ENCODE data around the gene GABBR1.

The GABBR1 gene

GRCh38 chr6:29527564-29527963, 105.4 kb downstream of the GABBR1 start:
- DNase-seq (ENCODE audit: low read depth), result no peak

GRCh38 chr6:29527126-29527525, 105.9 kb downstream of the GABBR1 start:
- DNase-seq (ENCODE audit: low read depth), result no peak

- DNase-seq (ENCODE audit: low read depth), result no peak
These were observed 107.7 kb downstream of the GABBR1 start for GRCh38 chr6:29525311-29525639.

- no peak for DNase-seq (ENCODE audit: low read depth)
These were observed 108.3 kb downstream of the GABBR1 start for GRCh38 chr6:29524444-29525310.

- no peak for DNase-seq (ENCODE audit: low read depth)
These were observed 108.9 kb downstream of the GABBR1 start for GRCh38 chr6:29524044-29524443.

GRCh38 chr6:29522227-29522626, 110.8 kb downstream of the GABBR1 start:
- DNase-seq (ENCODE audit: low read depth), result no peak

- DNase-seq (ENCODE audit: low read depth), result no peak
These were observed 111.8 kb downstream of the GABBR1 start for GRCh38 chr6:29521006-29521680.

- DNase-seq (ENCODE audit: low read depth), result no peak
These were observed 112.8 kb downstream of the GABBR1 start for GRCh38 chr6:29520232-29520631.

GRCh38 chr6:29519291-29520010, 113.5 kb downstream of the GABBR1 start:
- no peak for DNase-seq (ENCODE audit: low read depth)

GRCh38 chr6:29517728-29518440, 115.1 kb downstream of the GABBR1 start:
- DNase-seq (ENCODE audit: low read depth), result no peak

- DNase-seq (ENCODE audit: low read depth), result no peak
These were observed 115.7 kb downstream of the GABBR1 start for GRCh38 chr6:29517245-29517644.

GRCh38 chr6:29516108-29516507, 116.9 kb downstream of the GABBR1 start:
- no peak for DNase-seq (ENCODE audit: low read depth)

GRCh38 chr6:29510746-29511300, 122.2 kb downstream of the GABBR1 start:
- DNase-seq (ENCODE audit: low read depth), result no peak

- DNase-seq (ENCODE audit: low read depth), result no peak
These were observed 122.8 kb downstream of the GABBR1 start for GRCh38 chr6:29510202-29510601.
